ENCODE results near the gene NTNG2.

The NTNG2 gene

DNA sequence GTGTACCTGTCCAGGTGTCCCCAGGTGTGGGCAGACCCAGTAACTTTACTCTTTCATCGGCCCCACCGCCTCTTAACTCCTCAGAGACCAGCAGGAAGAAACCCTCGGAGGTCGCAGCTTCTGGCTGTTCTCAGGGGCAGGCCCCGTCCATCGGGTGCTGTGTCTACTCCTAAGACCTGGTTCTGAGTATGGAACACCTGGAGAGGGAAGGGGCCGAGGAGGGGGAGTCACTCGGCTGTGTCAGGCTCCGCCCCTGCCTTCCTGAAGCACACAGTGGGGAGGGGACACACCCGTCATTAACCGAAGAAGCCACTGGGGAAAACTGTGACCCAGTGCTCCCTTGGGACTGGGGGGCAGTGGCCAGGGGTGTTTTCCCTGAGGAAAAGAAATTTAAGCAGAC is 22.3 kb downstream of the NTNG2 start:
- peak overlapping the region in 1 of 3 experiments; percentile 31 for H3K4me3 Mint-ChIP-seq
- no peaks in the 10 kb centered on the region for H3K36me3 Mint-ChIP-seq (ENCODE audit: low read depth)
- peaks cover 44% of the 10 kb centered on the region for H3K4me1 Mint-ChIP-seq

DNA sequence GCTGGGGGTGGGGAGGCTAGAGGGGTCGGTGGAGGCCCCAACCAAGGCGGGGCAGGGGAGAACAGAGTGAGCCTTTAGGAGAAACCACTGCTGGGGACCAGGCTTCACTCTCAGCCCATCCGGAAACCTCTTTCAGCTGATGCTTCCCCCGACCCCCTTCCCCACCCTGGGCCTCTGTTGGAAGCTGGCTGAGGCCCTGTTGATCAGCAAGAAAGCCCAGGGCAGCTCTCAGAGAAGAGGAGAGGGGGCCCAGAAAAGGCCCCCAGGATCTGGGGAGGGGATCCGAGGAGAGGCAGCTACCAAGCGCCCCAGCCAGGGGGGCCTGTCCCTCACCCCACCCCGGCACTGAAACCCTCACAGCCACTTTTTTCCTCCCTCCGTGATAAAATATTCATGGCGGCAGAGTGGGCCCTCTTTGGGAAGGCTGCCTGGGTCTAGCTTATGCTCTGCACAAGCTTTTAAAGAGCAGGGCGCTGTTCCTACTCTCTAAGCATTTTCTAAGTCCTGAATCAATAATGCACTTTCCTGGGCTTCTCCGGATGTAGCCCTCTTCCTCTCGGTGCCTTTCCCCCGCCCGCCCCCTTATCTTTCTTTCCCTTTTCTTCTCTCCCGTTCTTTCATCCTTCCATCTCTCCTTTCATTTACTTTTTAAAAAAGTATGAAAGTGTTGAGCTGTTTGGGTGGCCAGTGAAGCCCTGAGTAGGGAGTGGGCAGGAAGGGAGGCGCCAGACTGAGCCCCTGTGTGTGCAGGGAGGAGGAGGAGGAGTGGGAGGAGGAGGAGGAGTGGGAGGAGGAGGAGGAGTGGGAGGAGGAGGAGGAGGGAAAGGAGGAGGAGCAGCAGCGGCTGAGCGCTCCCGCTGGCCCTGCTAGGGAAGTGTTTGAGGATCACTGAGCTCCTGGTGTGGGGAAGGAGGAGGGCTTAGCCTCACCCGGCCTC is 23.5 kb downstream of the NTNG2 start:
- H3K27me3 Mint-ChIP-seq (ENCODE audit: low read depth), result peaks cover 34% of the 10 kb centered on the region
- TF ChIP-seq, protein P1, sequence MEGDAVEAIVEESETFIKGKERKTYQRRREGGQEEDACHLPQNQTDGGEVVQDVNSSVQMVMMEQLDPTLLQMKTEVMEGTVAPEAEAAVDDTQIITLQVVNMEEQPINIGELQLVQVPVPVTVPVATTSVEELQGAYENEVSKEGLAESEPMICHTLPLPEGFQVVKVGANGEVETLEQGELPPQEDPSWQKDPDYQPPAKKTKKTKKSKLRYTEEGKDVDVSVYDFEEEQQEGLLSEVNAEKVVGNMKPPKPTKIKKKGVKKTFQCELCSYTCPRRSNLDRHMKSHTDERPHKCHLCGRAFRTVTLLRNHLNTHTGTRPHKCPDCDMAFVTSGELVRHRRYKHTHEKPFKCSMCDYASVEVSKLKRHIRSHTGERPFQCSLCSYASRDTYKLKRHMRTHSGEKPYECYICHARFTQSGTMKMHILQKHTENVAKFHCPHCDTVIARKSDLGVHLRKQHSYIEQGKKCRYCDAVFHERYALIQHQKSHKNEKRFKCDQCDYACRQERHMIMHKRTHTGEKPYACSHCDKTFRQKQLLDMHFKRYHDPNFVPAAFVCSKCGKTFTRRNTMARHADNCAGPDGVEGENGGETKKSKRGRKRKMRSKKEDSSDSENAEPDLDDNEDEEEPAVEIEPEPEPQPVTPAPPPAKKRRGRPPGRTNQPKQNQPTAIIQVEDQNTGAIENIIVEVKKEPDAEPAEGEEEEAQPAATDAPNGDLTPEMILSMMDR (IDR thresholded peaks at IDR 0.05; ENCODE audit: unreplicated experiment in 3 of 3), result no peak
- no peaks in the 10 kb centered on the region for H3K36me3 Mint-ChIP-seq (ENCODE audit: low read depth)
- H3K4me1 Mint-ChIP-seq, result peaks cover 44% of the 10 kb centered on the region
- H3K4me3 Mint-ChIP-seq, result peak overlapping the region; percentile 34 to 55 (median 37)
- H3K9me3 Mint-ChIP-seq, result no peaks in the 10 kb centered on the region
- H3K27ac Mint-ChIP-seq, result peak overlapping the region; percentile 92 to 97 (median 96)

More for the DNA sequence above, 22.3 kb downstream of the NTNG2 start:
- H3K27ac Mint-ChIP-seq, result peak overlapping the region; percentile 78 to 96 (median 92)
- TF ChIP-seq, protein P1 (IDR thresholded peaks at IDR 0.05; ENCODE audit: unreplicated experiment in 3 of 3), result no peak
- H3K27me3 Mint-ChIP-seq (ENCODE audit: low read depth), result peaks cover 43% of the 10 kb centered on the region
- no peaks in the 10 kb centered on the region for H3K9me3 Mint-ChIP-seq

DNA sequence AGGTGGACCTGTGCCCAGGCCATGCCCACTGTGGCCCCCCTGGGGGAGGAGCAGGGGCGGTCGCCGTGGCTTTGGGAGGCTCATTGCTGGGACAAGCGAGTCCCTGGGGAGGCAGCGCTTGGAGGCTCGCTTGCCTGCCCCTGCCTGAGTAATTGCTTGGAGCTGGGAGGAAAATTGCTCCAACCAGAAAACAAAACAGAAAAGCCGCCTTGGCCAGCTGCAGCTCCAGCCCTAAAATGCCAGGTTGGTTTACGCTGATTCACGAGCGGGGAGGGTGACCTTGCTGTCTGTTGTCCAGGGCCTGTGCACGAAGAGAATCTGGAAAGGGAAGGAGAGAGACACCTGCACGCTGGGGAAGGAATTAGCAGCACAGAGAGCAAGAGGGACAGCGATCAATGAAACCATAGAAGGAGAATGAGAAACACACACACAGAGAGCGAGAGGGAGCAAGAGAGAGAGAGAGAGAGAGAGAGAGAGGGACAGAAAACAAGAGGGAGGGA is 25.3 kb downstream of the NTNG2 start:
- Mint-ChIP-seq H3K9me3 (no peaks in the 10 kb centered on the region), H3K4me3 (peak overlapping the region in 2 of 3 experiments; percentile 20 to 30), H3K4me1 (peaks cover 37% of the 10 kb centered on the region), H3K27ac (peak overlapping the region; percentile 20 to 89 (median 38)), H3K27me3 (ENCODE audit: low read depth) (peaks cover 24% of the 10 kb centered on the region), H3K36me3 (ENCODE audit: low read depth) (no peaks in the 10 kb centered on the region)
- TF ChIP-seq, protein P1 (IDR thresholded peaks at IDR 0.05; ENCODE audit: unreplicated experiment in 3 of 3), result no peak

DNA sequence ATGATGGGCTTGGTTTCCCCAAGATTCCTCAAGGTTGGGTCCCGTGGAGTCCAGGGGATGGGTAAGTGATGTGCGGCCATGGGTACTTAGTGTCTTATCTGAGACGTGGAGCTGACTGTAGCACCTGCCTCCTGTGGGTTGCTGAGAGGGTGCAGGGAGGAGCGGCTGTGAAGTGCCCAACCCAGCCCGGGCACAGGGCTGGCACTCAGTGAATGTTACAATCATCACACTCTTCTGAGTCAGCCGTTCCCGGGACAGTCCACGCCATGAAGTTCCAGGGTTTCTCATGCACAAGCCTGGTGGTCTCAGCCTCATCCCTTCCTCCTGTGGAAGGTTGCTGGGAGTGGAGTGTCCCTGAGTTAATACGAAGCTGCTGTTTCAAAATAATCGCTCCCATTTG is 29.1 kb downstream of the NTNG2 start:
- Mint-ChIP-seq H3K27me3 (ENCODE audit: low read depth) (peaks cover 21% of the 10 kb centered on the region), H3K4me1 (peaks cover 17% of the 10 kb centered on the region), H3K4me3 (no peak overlapping the region), H3K36me3 (ENCODE audit: low read depth) (no peaks in the 10 kb centered on the region), H3K27ac (no peak overlapping the region), H3K9me3 (no peaks in the 10 kb centered on the region)
- TF ChIP-seq, protein P1 (IDR thresholded peaks at IDR 0.05; ENCODE audit: unreplicated experiment in 3 of 3), result no peak

DNA sequence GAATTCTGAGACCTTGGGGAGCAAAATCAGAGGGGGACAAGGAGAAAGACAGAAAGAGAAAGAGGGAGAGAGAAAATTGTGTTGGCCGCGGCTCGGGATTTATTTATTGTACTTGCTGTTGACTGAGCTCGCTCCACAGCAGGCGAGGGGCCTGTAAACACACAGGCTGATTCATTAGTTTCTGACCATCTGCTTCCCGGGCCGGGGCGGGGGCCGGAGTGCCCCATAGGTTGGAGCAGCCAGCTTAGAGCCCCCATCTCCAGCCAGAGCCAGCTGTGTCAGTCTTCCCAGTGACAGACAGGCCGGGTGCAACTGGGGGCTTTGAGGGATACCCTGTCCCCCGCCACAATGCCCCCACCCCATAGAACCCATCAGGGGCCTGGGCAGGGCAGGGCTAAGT is 30.9 kb downstream of the NTNG2 start:
- Mint-ChIP-seq H3K27me3 (ENCODE audit: low read depth) (peaks cover 12% of the 10 kb centered on the region), H3K4me3 (no peak overlapping the region), H3K27ac (peak overlapping the region in 1 of 3 experiments; percentile 19), H3K36me3 (ENCODE audit: low read depth) (no peaks in the 10 kb centered on the region), H3K9me3 (no peaks in the 10 kb centered on the region), H3K4me1 (peaks cover 7% of the 10 kb centered on the region)
- TF ChIP-seq, protein P1 (IDR thresholded peaks at IDR 0.05; ENCODE audit: unreplicated experiment in 3 of 3), result no peak

All from nephron (organoid).